Right lobe of liver (tissue), 6 donors: ENCODE data around the gene SMG7. TPM values are rescaled to one million over a fixed set of nuclear protein-coding genes. Genes with fewer than 3 reads are reported as not detected.

ENCODE experiments used
- ATAC-seq, 4 donors: fragments of 200-7000 bp; cut with Tn5 transposase; one replicate each; pipeline ENCODE4 v1.9.1; 2020; ENCODE audit warnings: mild to moderate bottlenecking in 4 of 4, moderate library complexity in 4 of 4
- DNase-seq, 3 donors: peaks; one replicate each; pipeline ENCODE4 v3.0.0-alpha.2; 2020
- H3K27ac ChIP-seq, 3 donors: fragments of 200-600 bp; one replicate each; pipeline ENCODE4 v1.8.0; 2022
- H3K27me3 ChIP-seq, 2 donors: fragments of 200-600 bp; one replicate each; pipeline ENCODE4 v1.8.0; 2022
- H3K36me3 ChIP-seq, 4 donors: fragments of 200-600 bp; sonication (generic) in 1 of 4; one replicate each; pipeline versions ENCODE4 v1.5.1 to v1.8.0; 2017 to 2022; ENCODE audit warnings: control low read depth in 1 of 4
- H3K4me1 ChIP-seq, 4 donors: fragments of 200-600 bp; sonication (generic) in 1 of 4; one replicate each; pipeline versions ENCODE4 v1.5.1 to v1.8.0; 2017 to 2022; ENCODE audit warnings: control low read depth in 1 of 4
- H3K4me3 ChIP-seq, 3 donors: fragments of 200-600 bp; one replicate each; pipeline ENCODE4 v1.8.0; 2022
- H3K9me3 ChIP-seq, 4 donors: fragments of 200-600 bp; sonication (generic) in 1 of 4; one replicate each; pipeline versions ENCODE4 v1.5.1 to v1.8.0; 2017 to 2022; ENCODE audit warnings: control low read depth in 1 of 4
- POLR2A ChIP-seq: fragments of 450-650 bp; IDR thresholded peaks from one replicate; pipeline ENCODE4 v1.6.1; 2017; ENCODE audit warnings: antibody characterized with exemption, mild to moderate bottlenecking
- WGBS: methylation state at CpG from one replicate; pipeline ENCODE4 v1.1.6; 2018; ENCODE audit warnings: low coverage, low lambda C conversion rate; ENCODE audit not compliant: insufficient coverage; ENCODE audit errors: missing lambda C conversion rate; 5-methylcytosine and 5-hydroxymethylcytosine counted together
- intact Hi-C, 2 donors: fragments of 100-400 bp; cut with DNase I; formaldehyde crosslinking; loops; one replicate each; pipeline versions ENCODE4 v1.11.2 to v1.14.1; 2022
- total RNA-seq, 6 experiments: library from RNA; depleted of rRNA in 2 of 6; stranded (reverse); fragments of >200 nt in 2 of 6; fragmentation: NEBNext Ultra II Directional in 3 of 6; extraction: Animal tissue kit (Norgen Biotek cat#: 25700) in 3 of 6; gene quantifications; one replicate each; pipeline versions ENCODE4 v1.1.0 to v1.2.4, GENCODE V29; 2016 to 2023
- TF ChIP-seq, protein P1 (sequence below), 4 donors: fragments of 200-600 bp in 3 of 4; fragments of 450-650 bp in 1 of 4; IDR thresholded peaks; one replicate each; pipeline versions ENCODE4 v1.5.1 to v1.8.0; 2016 to 2022; ENCODE audit warnings: antibody characterized with exemption in 4 of 4, mild to moderate bottlenecking in 2 of 4
- donor health status: DM: no; HTN: yes; CAD: no.
- donor health status: DM: no; HTN: no; CAD: no.
- donor health status: DM: no; HTN: no; CAD: no.
- donor health status: DM: no; HTN: yes; CAD: no.
- donor health status: DM: no; HTN: yes; CAD: no.

Gene SMG7
- total RNA-seq, 6 experiments from 2014 or later, result 23.5 to 35.3 (median 25.2) TPM

DNA sequence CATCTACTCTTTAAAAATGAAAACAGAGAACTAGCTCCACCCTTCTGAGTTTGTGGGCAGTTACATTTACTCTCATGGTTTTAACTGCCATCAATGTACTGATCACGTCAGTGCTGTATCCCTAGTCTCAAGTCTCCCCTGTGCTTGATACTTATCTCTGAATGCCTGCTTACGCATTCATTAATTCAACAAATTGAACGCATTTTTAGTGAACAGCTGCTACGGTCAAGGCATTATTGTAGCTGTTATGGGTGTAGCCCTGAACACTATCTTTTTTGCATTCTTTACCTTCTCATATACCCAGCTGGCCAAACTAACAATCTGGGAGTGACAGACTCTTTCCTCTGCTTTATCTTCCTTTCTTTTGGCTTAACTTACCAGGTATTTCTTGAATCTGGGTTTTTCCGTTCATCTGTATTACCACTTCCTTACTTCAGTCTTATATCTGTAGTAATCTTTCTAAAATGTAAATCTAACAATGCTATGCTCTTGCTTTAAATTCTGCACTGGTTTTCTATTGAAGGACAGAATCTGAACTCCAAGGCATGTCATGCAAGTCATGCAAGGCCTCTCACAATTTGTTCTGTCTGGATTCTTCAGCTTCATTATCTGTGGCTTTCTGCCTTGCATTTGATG, 33.3 kb downstream of the SMG7 start:
- H3K27ac ChIP-seq, result no peak overlapping the region
- TF ChIP-seq, protein P1, sequence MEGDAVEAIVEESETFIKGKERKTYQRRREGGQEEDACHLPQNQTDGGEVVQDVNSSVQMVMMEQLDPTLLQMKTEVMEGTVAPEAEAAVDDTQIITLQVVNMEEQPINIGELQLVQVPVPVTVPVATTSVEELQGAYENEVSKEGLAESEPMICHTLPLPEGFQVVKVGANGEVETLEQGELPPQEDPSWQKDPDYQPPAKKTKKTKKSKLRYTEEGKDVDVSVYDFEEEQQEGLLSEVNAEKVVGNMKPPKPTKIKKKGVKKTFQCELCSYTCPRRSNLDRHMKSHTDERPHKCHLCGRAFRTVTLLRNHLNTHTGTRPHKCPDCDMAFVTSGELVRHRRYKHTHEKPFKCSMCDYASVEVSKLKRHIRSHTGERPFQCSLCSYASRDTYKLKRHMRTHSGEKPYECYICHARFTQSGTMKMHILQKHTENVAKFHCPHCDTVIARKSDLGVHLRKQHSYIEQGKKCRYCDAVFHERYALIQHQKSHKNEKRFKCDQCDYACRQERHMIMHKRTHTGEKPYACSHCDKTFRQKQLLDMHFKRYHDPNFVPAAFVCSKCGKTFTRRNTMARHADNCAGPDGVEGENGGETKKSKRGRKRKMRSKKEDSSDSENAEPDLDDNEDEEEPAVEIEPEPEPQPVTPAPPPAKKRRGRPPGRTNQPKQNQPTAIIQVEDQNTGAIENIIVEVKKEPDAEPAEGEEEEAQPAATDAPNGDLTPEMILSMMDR (IDR thresholded peaks at IDR 0.05), result no peak
- TF ChIP-seq POLR2A, result no peak
- no peaks in the 10 kb centered on the region for H3K9me3 ChIP-seq
- ATAC-seq (no peak), DNase-seq (no peak)
- H3K36me3 ChIP-seq, result no peaks in the 10 kb centered on the region
- no peak overlapping the region for H3K4me3 ChIP-seq
- intact Hi-C loops, result no loop called here
- H3K27me3 ChIP-seq, result no peaks in the 10 kb centered on the region
- WGBS, result 88% methylated on average over 5 of the region's 5 CpGs
- peaks cover 0 to 8% (median 0%) of the 10 kb centered on the region in 4 donors for H3K4me1 ChIP-seq

DNA sequence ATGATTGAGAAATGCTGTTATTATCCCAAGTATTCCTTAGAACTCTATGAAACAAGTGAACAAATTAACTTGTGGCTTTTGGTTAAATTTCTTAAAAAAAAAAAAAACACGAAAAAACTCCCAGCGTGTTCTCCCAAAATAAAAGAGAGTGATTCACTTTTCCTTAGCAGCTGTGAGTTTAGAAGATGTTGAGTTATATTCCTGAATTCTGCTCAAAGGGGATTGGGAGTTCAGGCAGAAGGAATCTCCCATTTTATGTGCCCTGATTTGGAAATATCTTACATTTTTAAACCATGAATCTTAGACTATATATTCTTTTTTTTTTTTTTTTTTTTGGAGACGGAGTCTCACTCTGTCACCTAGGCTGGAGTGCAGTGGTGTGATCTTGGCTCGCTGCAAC, 34.3 kb downstream of the SMG7 start:
- intact Hi-C loops, result no loop called here
- WGBS, result 90% methylated on average over 4 of the region's 4 CpGs

DNA sequence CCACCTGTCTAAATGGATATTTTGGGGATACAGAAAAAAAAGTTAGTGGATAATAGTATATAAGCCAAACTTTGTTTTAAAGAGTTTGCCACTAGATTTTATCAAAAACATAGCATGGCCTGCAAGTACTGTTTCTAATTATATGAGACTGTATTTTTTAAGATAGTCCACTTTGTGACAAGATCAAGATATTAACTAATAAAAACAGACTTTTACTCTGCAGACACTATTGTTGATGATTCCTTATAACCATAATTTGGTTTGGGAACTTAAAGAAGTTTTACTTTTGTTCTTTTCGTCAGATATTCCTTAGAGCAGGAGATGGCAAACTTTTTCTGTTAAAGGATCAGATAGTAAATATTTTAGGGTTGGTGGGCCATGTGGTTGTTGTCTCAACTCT, 36.4 kb downstream of the SMG7 start:
- H3K36me3 ChIP-seq, result no peaks in the 10 kb centered on the region
- intact Hi-C loops, result no loop called here
- WGBS, result 83% methylated on average over 1 of the region's 1 CpG

More for the DNA sequence above, 34.3 kb downstream of the SMG7 start:
- Histone ChIP-seq H3K4me3 (no peak overlapping the region), H3K36me3 (no peaks in the 10 kb centered on the region), H3K9me3 (no peaks in the 10 kb centered on the region), H3K27me3 (no peaks in the 10 kb centered on the region), H3K4me1 (peaks cover 0 to 8% (median 0%) of the 10 kb centered on the region in 4 donors), H3K27ac (no peak overlapping the region)
- TF ChIP-seq POLR2A, result no peak
- no peak for ATAC-seq
- no peak for DNase-seq

DNA sequence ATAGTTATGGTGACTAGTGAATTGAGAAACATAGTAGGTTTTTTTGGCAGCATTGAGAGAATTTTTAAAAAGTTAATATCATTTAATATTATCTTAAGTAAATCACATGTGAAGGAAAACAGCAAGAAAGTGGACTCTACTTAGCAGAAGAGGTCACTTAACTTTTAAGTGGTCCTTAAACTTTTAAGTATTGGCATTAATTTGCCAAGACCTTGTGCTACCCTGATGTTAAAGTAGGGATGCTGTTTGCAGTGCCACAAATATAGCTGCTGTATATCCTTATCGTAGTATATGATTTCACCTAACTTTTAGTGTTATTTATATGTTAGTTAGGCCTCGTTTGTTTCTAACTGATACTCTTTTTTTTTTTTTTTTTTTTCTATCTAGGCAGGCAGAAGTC, 40.2 kb downstream of the SMG7 start:
- intact Hi-C loops, result no loop called here
- WGBS, result 92% methylated on average over 2 of the region's 2 CpGs
- Histone ChIP-seq H3K9me3 (no peaks in the 10 kb centered on the region), H3K4me1 (peaks cover 0 to 12% (median 0%) of the 10 kb centered on the region in 4 donors), H3K27me3 (no peaks in the 10 kb centered on the region), H3K36me3 (peaks cover 0 to 8% (median 2%) of the 10 kb centered on the region in 4 donors), H3K27ac (no peak overlapping the region), H3K4me3 (no peak overlapping the region)
- ATAC-seq, result no peak
- DNase-seq, result no peak
- TF ChIP-seq, protein P1 (IDR thresholded peaks at IDR 0.05), result no peak
- TF ChIP-seq POLR2A, result no peak

More for the DNA sequence above, 36.4 kb downstream of the SMG7 start:
- DNase-seq (no peak), ATAC-seq (no peak)
- H3K27me3 ChIP-seq, result no peaks in the 10 kb centered on the region
- H3K9me3 ChIP-seq, result no peaks in the 10 kb centered on the region
- no peak overlapping the region for H3K27ac ChIP-seq
- H3K4me1 ChIP-seq, result no peaks in the 10 kb centered on the region
- no peak overlapping the region for H3K4me3 ChIP-seq
- TF ChIP-seq POLR2A, result no peak
- TF ChIP-seq, protein P1 (IDR thresholded peaks at IDR 0.05), result no peak

DNA sequence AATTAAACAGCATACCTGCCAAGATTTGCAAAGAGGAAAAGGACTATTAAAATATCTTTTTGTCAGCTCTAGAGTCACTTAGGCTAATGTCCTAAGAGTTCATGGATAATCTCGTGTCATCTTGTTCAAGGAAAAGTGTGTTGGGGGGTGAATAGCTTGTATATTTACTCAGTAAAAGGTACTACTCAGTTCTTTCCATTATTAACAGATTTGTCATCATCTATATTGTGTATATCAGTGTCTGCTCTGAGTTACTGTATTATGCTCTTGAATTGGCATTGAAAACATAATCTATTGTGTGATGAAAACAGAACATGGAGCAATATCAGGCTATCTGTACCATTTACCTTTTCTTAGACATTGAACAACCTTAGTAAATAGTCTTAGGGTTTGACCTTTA, 41.9 kb downstream of the SMG7 start:
- TF ChIP-seq, protein P1 (IDR thresholded peaks at IDR 0.05), result no peak
- no peak for TF ChIP-seq POLR2A
- Histone ChIP-seq H3K4me3 (no peak overlapping the region), H3K4me1 (peaks cover 0 to 12% (median 0%) of the 10 kb centered on the region in 4 donors), H3K9me3 (no peaks in the 10 kb centered on the region), H3K27me3 (no peaks in the 10 kb centered on the region), H3K36me3 (peaks cover 0 to 19% (median 9%) of the 10 kb centered on the region in 4 donors), H3K27ac (no peak overlapping the region)
- ATAC-seq (no peak), DNase-seq (no peak)
- intact Hi-C loops, result no loop called here
- WGBS, result 86% methylated on average over 1 of the region's 1 CpG
